Activated T-cell treated with anti-CD3 and anti-CD28 coated beads for 24 hours (primary cell): Measurements from ENCODE around the gene WDR20.
"Not testable (repeated sequence)": the region's sequence is repeated elsewhere in the genome, so short reads cannot be mapped to it uniquely, and the experiment has no call there.

ENCODE experiments used
- DNase-seq: peaks from one replicate; pipeline ENCODE4 v3.0.0-alpha.2; 2020; ENCODE audit warnings: low read depth

Gene WDR20

DNA sequence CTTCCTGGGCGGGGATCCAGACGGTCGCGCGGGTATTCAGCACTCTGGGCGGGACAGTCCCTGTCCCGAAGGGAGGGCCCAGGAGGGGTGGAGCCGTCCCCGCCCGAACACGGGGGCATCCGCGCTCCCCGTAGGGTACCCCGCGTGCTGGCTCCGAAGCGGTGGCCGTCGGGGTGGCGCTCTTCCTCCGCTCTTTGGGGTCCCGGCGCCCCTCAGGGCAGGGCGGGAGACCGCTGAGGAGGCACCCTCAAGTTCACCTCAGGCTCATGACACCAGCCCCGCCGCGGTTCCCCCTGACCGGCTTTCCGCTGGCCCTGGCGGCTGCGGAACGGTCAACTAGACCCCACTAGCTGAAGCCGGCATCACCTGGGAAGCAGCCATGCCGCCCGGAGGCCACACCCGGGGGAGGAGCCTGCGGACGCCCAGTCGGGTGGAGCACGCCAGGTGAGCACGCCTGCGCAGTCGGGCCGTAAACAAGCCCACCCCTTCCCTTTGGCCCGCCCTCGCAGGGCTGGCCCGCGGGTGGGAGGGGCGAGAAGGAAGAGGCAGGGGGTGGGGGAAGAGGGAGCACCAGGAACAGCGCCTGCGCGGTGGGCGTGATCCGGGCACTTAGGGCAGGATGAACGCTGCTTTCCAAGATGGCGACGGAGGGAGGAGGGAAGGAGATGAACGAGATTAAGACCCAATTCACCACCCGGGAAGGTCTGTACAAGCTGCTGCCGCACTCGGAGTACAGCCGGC, at the start of gene WDR20:
Gene WDR20 (plus strand): TSS at position 612 of the 741 bp plus-strand sequence. CDS start 27 bp downstream, at position 639.
- DNase-seq = peak; percentile 99

- no peak for DNase-seq
Observed at GRCh38 chr14:102090713-102091112, 49.0 kb upstream of the WDR20 start.

DNA sequence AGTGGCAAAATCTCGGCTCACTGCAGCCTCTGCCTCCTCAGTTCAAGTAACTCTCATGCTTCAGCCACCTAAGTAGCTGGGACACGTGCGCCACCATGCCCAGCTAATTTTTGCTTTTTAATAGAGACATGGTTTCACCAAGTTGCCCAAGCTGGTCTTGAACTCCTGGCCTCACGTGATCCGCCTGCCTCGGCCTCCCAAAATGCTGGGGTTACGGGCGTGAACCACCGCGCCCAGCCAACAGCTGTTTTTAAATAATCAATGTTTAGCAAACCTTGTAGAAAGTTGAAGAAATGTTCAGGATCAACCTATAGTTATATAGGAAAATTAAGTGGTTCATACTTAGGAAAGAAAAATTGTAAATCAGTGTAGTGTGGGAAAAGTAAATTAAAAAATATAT, 46.9 kb upstream of the WDR20 start:
- DNase-seq = no peak

DNA sequence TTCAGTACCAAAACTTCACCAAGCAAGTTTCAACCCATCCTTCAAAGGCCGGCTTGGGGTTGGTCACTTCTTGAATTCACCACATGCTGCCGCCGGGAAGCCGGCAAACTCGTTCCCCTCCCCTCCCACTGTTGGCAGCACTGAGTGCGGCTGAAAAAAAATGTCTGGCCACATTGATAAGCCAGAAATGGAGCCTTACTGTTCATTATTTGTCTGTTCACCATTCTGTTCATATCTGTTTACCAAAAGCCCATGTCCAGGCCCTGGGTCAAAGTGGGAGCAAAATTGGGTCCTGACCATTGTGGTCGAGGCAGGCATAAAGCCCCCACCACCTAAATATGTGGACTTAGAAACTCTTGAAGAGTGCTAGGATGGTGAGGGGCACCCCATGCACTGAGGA, 45.6 kb upstream of the WDR20 start:
- DNase-seq = no peak

- no peak for DNase-seq
Observed at GRCh38 chr14:102095231-102095870, 44.3 kb upstream of the WDR20 start.

- no peak for DNase-seq
Observed at GRCh38 chr14:102095871-102096568, 43.7 kb upstream of the WDR20 start.

DNA sequence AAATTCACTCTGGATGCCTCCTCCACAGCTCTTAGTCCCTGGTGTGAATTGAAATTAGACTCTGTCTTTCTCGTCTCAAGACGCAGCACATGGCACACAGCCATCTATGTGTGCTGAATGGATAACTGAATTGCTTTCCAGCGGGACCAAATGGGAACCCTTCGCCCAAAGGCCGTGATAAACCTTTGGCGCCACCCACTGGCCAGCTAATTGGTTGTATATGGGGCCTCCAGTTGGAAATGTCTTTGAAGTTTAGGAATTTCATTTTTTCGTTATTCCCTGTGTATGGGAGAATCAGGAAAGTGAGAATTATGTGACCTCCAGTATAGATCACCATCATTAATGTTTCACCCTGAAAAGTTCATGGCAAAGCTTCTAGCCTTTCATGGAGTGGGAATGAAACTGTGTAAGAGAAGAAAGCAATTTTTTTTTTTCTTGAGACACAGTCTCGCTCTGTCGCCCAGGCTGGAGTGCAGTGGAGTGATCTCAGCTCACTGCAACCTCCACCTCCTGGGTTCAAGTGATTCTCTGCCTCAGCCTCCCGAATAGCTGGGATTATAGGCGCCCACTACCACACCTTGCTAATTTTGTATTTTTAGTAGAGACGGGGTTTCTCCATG, 43.0 kb upstream of the WDR20 start:
- DNase-seq = peak; percentile 45

GRCh38 chr14:102097441-102098135, 42.1 kb upstream of the WDR20 start:
- DNase-seq = no peak

GRCh38 chr14:102103062-102103695, 36.5 kb upstream of the WDR20 start:
- DNase-seq = no peak

- no peak for DNase-seq
Observed at GRCh38 chr14:102105369-102105768, 34.3 kb upstream of the WDR20 start.

- DNase-seq = not testable (repeated sequence)
Observed at GRCh38 chr14:102109332-102109731, 30.4 kb upstream of the WDR20 start.

DNA sequence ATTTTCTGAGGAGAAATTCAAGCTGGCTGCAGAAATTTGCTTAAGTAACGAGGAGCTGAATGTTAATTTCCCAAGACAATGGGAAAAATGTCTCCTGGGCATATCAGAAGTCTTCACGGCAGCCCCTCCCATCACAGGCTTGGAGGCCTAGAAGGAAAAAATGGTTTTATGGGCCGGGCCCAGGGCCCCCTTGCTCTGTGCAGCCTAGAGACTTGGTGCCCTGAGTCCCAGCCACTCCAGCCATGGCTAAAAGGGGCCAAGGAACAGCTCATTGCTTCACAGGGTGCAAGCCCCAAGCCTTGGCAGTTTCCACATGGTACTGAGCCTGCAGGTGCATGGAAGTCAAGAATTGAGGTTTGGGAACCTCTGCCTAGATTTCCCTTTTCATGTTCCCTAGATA, 28.6 kb upstream of the WDR20 start:
- no peak for DNase-seq

DNA sequence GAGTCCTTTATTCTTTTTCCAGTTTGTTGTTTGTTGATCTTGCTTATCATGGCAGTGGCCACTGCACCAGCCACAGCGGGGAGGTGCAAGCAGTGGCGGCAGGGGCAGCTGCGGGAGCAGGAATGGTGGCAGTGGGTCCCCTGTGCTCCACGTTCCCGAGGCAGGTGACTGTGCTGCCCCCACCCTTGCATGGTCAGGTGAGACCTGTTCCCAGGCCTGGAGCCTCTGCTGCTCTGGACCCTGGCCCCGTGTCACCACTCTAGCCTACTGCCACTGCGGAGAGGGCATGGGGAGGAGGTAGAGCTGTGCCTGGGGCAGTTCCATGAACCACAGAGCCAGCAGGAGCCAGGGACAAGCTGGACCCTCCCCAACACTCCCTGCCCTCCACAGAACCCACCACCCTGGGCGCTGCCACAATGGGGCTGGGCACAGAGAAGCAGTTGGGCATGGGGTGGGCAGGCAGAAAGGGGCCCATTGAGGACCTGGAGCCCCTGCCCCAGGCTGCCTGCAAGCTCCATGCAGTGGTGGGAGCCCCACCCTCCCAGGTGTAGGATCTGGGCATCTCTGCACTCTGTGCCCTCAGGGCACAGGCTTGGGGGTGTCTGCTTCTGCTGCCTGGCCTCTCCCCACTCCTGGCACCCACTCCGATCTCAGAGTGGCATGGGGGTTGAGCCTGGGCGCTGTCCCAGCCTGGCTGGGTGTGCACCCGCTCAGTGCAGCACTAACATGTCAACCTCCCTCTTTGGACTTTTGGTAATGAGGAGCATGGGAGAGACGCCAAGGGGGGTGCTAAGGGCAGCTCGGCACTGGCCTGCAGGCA, 23.1 kb upstream of the WDR20 start:
- DNase-seq = no peak

GRCh38 chr14:102117852-102118251, 21.8 kb upstream of the WDR20 start:
- DNase-seq = no peak

DNA sequence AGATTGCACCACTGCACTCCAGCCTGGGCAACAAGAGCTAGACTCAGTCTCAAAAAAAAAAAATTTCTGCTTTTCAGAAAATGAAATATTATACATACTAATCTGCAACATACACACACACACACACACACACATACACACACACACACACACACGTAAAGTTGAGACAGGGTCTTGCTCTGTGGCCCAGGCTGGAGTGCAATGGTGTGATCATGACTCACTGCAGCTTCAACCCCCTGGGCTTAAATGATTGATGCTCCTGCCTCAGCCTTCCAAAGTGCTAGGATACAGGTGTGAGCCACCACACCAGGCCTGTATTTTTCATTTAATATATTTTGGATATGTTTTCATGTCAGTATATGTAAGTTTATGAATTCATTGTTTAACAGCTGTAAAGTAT, 18.8 kb upstream of the WDR20 start:
- no peak for DNase-seq

- no peak for DNase-seq
Observed at GRCh38 chr14:102121567-102121966, 18.1 kb upstream of the WDR20 start.

- DNase-seq = no peak
Observed at GRCh38 chr14:102124419-102124818, 15.3 kb upstream of the WDR20 start.

- no peak for DNase-seq
Observed at GRCh38 chr14:102125546-102125945, 14.2 kb upstream of the WDR20 start.

GRCh38 chr14:102126807-102127455, 12.8 kb upstream of the WDR20 start:
- DNase-seq = no peak

- DNase-seq = no peak
Observed at GRCh38 chr14:102131741-102132140, 8.0 kb upstream of the WDR20 start.
